NCI-H69 (cell line): ENCODE data around the gene MREG.

Experiments used
- DNase-seq: peaks from one replicate; lab custom pipeline; 2025; lab: John Stamatoyannopoulos, UW

The MREG gene

GRCh38 chr2:215918901-215919599 lies 94.3 kb downstream of the MREG start:
- no peak for DNase-seq

DNA sequence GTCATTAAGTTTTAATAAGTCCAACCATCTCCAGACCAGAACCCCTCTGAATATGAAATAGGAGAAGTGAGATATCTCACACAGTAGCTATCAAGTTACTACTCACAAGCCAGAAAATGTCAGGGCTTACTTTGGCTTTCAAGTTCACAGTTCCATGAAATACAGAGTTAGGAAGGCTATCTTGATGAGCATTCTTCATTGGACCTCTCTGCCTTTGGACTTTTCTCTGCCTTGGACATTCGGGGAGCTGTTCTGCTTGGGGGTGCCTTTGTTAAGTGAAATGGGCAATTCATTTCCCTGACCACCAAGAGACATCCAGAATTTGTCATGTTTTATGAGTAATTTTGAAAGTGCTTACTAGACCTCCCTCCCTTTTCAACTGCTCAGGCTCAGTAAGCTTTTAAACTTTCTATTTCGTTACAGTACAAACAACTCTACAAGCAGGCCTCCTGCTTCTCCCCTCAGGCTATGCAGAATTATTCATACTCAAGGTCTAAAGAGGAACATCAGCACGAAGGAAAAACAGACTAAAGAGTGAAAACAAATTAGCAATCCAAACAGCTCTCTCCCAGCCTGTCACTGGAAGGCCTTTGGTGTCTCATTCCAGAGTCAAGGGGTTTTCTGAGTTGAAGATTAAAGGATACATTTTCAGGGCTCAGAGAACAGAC lies 95.3 kb downstream of the MREG start:
- DNase-seq = peak; percentile 68

DNA sequence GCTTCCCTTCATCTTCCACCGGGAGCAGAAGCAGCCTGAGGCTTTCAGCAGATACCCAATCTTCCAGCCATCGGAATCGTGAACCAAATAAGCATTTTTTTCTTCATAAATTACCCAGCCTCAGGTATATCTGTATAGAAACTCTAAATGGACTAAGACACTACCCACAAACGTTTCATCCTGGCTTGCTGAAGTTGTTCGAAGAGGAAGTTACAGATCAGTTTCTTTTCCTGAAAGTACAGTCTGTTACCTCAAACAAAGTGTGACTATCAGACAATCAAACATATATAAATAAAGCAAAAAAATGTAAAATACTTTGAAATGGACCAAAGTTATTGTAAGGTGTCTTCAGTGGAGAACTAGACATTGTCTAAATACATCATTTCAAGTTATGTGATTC lies 97.9 kb downstream of the MREG start:
- DNase-seq = no peak

DNA sequence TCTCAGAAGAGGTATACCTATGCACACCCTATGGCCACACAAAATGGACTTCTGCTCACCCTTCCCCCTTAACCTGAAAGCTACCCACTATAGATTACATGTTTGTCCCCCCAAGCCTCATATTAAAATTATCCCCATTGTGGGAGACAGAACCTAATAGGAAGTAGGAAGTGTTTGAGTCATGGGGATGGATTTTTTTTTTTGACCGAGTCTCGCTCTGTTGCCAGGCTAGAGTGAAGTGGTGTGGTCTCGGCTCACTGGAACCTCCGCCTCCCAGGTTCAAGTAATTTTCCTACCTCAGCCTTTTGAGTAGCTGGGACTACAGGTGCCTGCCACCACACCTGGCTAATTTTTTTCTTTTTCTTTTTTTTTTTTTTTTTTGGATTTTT lies 98.6 kb downstream of the MREG start:
- DNase-seq = no peak

DNA sequence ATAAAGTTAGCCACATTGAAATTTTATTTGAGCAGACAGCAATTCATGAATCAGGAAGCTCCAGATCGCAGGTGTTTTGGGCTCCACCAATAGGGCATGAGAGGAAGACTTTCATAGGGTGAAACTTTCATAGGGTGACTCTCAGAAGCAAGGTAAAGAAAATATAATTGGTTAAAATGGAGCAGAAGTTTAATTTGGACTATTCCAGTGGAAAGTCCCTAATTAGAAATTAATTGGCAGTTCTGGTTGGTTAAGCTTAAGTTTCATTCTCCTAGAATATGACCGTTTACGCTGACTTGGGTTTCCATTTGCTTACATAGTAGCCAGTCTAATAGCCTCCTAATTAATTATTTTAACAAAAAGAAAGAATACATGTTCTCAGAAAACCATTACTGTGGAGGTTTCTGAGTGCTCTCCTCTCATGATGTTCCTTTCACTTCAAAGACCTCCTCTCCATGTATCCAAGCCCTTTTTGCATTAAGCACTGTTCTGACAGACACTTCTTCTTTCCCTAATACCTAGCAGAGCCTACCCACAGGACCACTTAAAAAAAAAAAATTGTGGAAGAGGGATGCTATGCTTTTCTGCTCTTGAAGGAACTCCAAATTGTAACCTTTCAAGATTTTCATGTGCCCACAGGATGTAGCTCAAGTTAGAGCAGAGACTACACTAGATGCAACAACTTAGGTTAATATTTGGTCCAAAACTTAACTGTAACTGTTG lies 99.1 kb downstream of the MREG start:
- no peak for DNase-seq

GRCh38 chr2:215912299-215912842 lies 101.0 kb downstream of the MREG start:
- no peak for DNase-seq

GRCh38 chr2:215911301-215912085 lies 101.9 kb downstream of the MREG start:
- no peak for DNase-seq

DNA sequence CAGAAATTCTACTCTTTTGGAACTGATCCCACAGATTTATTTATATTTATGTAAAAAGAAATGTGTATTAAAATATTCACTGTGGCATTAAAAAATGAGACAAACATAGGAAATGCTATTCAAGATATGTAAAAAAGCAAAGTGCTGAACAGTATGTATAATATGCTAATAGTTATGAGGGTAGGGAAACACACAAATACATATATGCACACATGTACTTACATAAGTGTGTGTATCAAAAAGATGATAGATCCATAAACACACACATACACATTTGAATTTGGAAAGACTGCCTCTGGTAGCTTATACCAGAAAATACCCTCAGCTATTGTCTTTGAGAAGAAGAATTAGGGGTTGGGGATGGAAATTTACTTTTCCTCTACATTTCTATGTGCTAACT lies 103.2 kb downstream of the MREG start:
- no peak for DNase-seq

DNA sequence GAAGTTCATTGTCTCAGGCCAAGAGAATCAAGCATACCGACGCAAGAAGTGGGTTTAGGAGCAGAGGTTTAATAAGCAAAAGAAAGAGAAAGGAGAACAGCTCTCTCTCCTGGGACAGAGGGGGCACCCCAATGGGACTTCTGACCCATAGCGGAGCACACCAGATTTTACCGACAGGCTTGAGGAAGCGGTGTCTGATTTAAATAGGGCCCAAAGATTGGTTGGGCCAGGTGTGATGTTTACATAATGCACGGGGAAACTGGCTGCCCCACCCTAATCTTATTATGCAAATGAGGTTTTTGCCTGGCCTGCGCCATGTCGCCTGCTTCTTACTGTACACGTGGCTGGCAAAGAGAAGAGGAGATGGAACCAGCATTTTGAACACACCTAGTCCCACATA lies 106.2 kb downstream of the MREG start:
- DNase-seq = no peak

- no peak for DNase-seq
Measured at GRCh38 chr2:215906458-215906857, 106.9 kb downstream of the MREG start.

DNA sequence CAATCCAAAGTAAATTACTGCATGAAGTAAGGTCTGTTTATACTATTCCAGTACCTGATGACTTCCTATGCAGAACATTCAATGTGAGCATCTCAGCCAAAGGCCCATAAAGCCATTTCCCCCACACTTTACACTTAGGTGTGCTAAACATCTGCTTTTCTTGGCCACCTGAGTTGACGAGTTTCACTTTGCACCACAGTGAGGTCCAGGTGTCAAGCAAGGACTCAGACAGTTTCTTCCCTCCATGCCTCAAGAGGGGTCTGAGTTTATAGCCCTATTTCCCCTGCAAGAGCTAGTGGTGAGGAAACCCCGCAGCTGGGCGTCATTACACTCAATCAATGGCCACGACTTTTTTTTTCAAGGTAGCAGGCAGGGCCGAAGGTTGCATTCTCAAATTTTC lies 107.7 kb downstream of the MREG start:
- DNase-seq = no peak

- no peak for DNase-seq
Measured at GRCh38 chr2:215904101-215904500, 109.2 kb downstream of the MREG start.

DNA sequence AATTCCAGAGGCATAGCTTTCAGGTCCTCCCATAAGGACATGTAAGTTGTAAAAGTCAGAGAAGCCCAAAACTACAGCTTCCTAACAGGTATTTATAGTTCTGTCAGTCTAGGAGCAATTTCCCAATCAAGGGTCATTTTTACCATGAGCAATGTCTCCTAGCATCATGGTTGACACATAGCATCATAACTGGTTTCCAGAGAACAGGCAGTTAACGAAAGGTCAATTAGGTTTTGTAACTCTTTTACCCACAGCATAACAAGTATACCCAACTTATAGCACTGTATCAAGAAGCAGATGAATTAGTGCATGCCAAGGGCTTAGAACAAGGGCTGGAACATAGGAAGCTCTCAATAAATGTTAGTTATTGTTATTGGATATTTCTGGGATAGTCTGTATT lies 110.1 kb downstream of the MREG start:
- no peak for DNase-seq

GRCh38 chr2:215901796-215902195 lies 111.6 kb downstream of the MREG start:
- no peak for DNase-seq

DNA sequence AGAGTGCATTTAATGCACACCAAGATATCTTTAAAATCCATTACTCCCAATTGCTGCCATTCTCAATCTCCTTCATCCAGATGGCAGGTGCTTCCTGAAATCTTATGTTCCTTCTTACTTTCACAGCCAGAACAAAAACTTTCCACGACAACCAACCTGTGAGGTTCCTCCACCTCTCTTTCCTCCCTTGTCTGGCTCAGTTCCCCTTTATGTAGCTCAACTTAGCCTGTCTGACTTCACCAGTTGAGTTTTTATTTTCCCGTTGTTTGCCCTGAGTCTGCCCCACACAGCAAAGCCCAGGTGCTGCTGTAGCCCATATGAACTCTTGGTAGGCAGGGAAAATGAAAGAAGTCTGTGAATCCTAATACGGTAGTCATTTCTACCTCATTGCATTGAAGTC lies 112.5 kb downstream of the MREG start:
- no peak for DNase-seq

GRCh38 chr2:215900203-215900611 lies 113.1 kb downstream of the MREG start:
- DNase-seq = no peak

DNA sequence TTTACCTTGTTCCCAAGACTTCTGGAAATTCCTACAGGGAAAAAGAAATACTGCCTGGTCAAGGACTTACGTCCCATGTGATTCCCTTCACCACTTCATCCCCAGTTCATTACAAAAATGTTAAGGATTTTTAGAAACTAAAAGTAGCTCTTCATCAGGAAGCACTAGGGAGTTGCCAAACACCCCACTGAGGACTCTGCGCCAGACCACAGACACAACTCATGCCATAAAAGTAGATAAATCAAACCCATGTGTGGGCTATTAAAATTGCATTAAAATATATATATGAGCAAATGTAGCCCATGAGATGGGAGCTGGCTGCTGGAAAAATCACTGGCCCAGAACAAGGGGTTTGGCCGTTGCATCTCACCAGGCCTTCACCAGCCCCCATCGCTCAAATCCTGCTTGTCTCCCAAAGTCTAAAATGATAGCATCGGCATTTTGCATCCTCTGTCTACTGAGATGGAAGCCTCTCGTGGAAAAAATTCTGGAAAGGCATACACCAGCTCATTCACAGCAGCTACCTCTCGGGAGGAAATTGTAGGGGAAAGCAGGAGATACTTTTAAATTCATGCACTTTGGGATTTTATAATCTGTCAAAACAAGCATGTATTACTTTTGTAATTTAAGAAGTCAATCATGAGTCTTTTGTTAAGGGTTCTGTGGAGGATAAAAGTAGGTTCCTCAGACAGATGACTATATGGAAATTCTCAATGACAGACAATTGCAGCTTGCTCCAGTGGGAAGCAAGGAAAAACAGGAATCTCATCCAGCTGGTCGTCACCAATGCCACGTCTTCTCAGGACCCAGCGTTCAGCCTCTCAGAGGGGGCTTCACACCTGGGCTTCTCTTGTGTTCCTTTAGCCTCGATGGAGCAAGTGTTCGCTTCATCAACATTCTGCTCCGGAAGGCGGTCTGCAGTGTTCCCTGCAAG lies 113.9 kb downstream of the MREG start:
- DNase-seq = no peak

- no peak for DNase-seq
Measured at GRCh38 chr2:215898363-215898762, 115.0 kb downstream of the MREG start.

DNA sequence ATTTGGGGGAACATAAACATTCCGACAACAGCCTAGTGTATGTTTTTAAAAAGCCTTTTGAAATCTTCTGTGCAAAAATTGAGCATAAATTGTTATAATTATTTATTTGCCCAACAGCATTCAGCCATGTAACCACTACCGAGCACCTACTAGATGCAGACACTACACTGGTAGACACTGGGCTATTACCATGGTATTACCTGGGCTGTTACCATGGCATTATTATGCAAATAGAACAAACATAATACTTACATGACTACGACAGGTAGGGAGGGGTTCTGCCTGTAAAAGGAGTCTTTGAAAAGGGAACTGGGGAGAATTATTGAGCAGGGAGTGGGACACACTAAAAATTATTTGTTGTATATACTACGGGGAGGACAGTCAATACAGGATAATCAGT lies 116.4 kb downstream of the MREG start:
- peak; percentile 8 for DNase-seq

DNA sequence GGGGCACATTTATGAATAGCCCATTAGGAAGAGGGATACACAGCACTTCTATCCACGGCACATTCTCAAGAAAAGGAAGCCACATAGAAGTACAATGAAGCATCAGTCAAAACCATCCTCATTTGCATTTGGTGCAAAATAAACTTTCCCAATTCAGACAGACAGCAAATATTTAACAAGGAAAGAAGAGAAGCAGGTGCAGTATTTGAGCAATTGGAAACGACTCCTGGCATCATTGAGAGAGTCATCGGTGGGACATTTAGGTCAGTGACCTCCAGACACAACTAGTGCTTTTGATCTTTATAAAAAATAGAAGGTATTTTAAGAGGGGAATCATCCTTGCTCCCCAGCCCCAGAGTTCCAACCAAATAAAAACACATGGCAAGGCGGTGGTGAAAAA lies 118.0 kb downstream of the MREG start:
- peak; percentile 72 for DNase-seq
